Frontal cortex (tissue), 4 donors: ENCODE measurements around the gene RANBP17. TPM values are rescaled to one million over a fixed set of nuclear protein-coding genes. Genes with fewer than 3 reads are reported as not detected.

ENCODE experiments used
- DNase-seq, 2 donors: peaks; one replicate each; pipeline ENCODE4 v3.0.0; 2012; ENCODE audit warnings: low spot score in 2 of 2
- FAIRE-seq: peaks from 2 replicates; lab custom pipeline; 2012; peaks lifted over from hg19 to GRCh38; lab: Jason Lieb, UNC
- total RNA-seq: library from RNA; depleted of rRNA; stranded (reverse); fragments of >200 nt; gene quantifications from one replicate; pipeline ENCODE4 v1.2.3, GENCODE V29; 2014
- donor health status: control.
- donor health status: control.
- donor health status: control.

Gene RANBP17
- total RNA-seq, 1 donor from 2014 or later = 190 TPM

GRCh38 chr5:171201310-171201709, 339.5 kb downstream of the RANBP17 start:
- FAIRE-seq (no peak), DNase-seq (no peak)

- no peak for FAIRE-seq
- no peak for DNase-seq
These were observed 343.6 kb downstream of the RANBP17 start for GRCh38 chr5:171205375-171205774.

- no peak for DNase-seq
- no peak for FAIRE-seq
These were observed 345.5 kb downstream of the RANBP17 start for GRCh38 chr5:171207256-171207847.

- DNase-seq (no peak), FAIRE-seq (no peak)
These were observed 360.1 kb downstream of the RANBP17 start for GRCh38 chr5:171221916-171222315.

GRCh38 chr5:171223927-171224326, 362.1 kb downstream of the RANBP17 start:
- FAIRE-seq = no peak

GRCh38 chr5:171226096-171226754, 364.4 kb downstream of the RANBP17 start:
- FAIRE-seq (no peak), DNase-seq (no peak)

More at GRCh38 chr5:171223927-171224326, 362.1 kb downstream of the RANBP17 start:
- DNase-seq = no peak

- DNase-seq = no peak
- FAIRE-seq = no peak
These were observed 365.0 kb downstream of the RANBP17 start for GRCh38 chr5:171226864-171227263.

GRCh38 chr5:171236651-171237050, 374.8 kb downstream of the RANBP17 start:
- no peak for FAIRE-seq
- DNase-seq = no peak

GRCh38 chr5:171242521-171242920, 380.7 kb downstream of the RANBP17 start:
- no peak for FAIRE-seq
- no peak for DNase-seq

- FAIRE-seq (no peak), DNase-seq (no peak)
These were observed 384.4 kb downstream of the RANBP17 start for GRCh38 chr5:171246231-171246630.

- no peak for FAIRE-seq
These were observed 387.6 kb downstream of the RANBP17 start for GRCh38 chr5:171249460-171249859.

GRCh38 chr5:171250738-171251137, 388.9 kb downstream of the RANBP17 start:
- no peak for FAIRE-seq
- DNase-seq = no peak

More at GRCh38 chr5:171249460-171249859, 387.6 kb downstream of the RANBP17 start:
- no peak for DNase-seq

- DNase-seq (no peak), FAIRE-seq (no peak)
These were observed 389.7 kb downstream of the RANBP17 start for GRCh38 chr5:171251519-171251918.

GRCh38 chr5:171252674-171253073, 390.9 kb downstream of the RANBP17 start:
- DNase-seq = no peak
- no peak for FAIRE-seq

GRCh38 chr5:171258737-171259415, 397.1 kb downstream of the RANBP17 start:
- FAIRE-seq (no peak), DNase-seq (no peak)

- FAIRE-seq (no peak), DNase-seq (no peak)
These were observed 399.5 kb downstream of the RANBP17 start for GRCh38 chr5:171261361-171261760.

GRCh38 chr5:171261904-171262303, 400.1 kb downstream of the RANBP17 start:
- no peak for FAIRE-seq
- no peak for DNase-seq

GRCh38 chr5:171263181-171263580, 401.4 kb downstream of the RANBP17 start:
- no peak for FAIRE-seq
- no peak for DNase-seq

- DNase-seq (no peak), FAIRE-seq (no peak)
These were observed 403.0 kb downstream of the RANBP17 start for GRCh38 chr5:171264843-171265242.

- DNase-seq (no peak), FAIRE-seq (no peak)
These were observed 407.1 kb downstream of the RANBP17 start for GRCh38 chr5:171268700-171269620.
